ENCODE measurements around the gene SEPTIN5. TPM values are rescaled to one million over a fixed set of nuclear protein-coding genes. Genes with fewer than 3 reads are reported as not detected.

The SEPTIN5 gene
- total and polyA plus RNA-seq, 9 of the 15 experiments (the other 6 are each of a cell fraction or from before 2014, with no cell fraction given), result 0.03 to 195 (median 119) TPM

- no peak for TF ChIP-seq ZBTB40 (IDR thresholded peaks at IDR 0.05)
- 0 out of 2 replicates have a peak, but pooled peaks have one; percentile 36 for TF ChIP-seq ZBTB40 (CRISPR knock-in tag; IDR thresholded peaks at IDR 0.05)
Measured at GRCh38 chr22:19671316-19671715, 43.0 kb upstream of the SEPTIN5 start (continued).
